Peyer's patch (tissue), 4 donors: Measurements from ENCODE around the gene HGD. TPM values are rescaled to one million over a fixed set of nuclear protein-coding genes. Genes with fewer than 3 reads are reported as not detected.
"Not testable (repeated sequence)": the region's sequence is repeated elsewhere in the genome, so short reads cannot be mapped to it uniquely, and the experiment has no call there.

ENCODE experiments used
- DNase-seq, 3 donors: peaks; one replicate each; pipeline ENCODE4 v3.0.0-alpha.2; 2017 to 2019
- H3K27ac ChIP-seq, 4 donors: fragments of 200-600 bp; sonication (generic); one replicate each; pipeline ENCODE4 v1.5.1; 2016 to 2019
- H3K27me3 ChIP-seq, 2 donors: fragments of 200-600 bp; sonication (generic); one replicate each; pipeline ENCODE4 v1.5.1; 2019
- H3K36me3 ChIP-seq, 3 donors: fragments of 200-600 bp; sonication (generic); one replicate each; pipeline ENCODE4 v1.5.1; 2016 to 2019
- H3K4me1 ChIP-seq, 4 donors: fragments of 200-600 bp; sonication (generic); one replicate each; pipeline ENCODE4 v1.5.1; 2016 to 2019
- H3K4me3 ChIP-seq, 4 donors: fragments of 200-600 bp; sonication (generic); 1 replicate in 3 of 4; 2 replicates in 1 of 4; pipeline ENCODE4 v1.5.1; 2016 to 2019; ENCODE audit warnings: mild to moderate bottlenecking in 1 of 4
- H3K9me3 ChIP-seq, 4 donors: fragments of 200-600 bp; sonication (generic); one replicate each; pipeline ENCODE4 v1.5.1; 2016 to 2019; ENCODE audit warnings: mild to moderate bottlenecking in 1 of 4
- POLR2A ChIP-seq, 2 donors: fragments of 450-650 bp; IDR thresholded peaks; one replicate each; pipeline ENCODE4 v1.5.1; 2017; ENCODE audit warnings: antibody characterized with exemption in 2 of 2, mild to moderate bottlenecking in 2 of 2, moderate library complexity in 2 of 2
- total RNA-seq, 4 donors: library from RNA; depleted of rRNA; stranded (reverse); fragments of >200 nt; gene quantifications; one replicate each; pipeline ENCODE4 v1.1.0, GENCODE V29; 2016
- TF ChIP-seq, protein P1 (sequence below), 6 experiments: fragments of 450-650 bp in 4 of 6; fragments of 200-600 bp in 2 of 6; sonication (generic) in 1 of 6; IDR thresholded peaks; one replicate each; pipeline ENCODE4 v1.5.1; 2017 to 2019; ENCODE audit warnings: antibody characterized with exemption in 6 of 6, mild to moderate bottlenecking in 3 of 6, moderate library complexity in 1 of 6

HGD gene
- total RNA-seq, 4 donors from 2014 or later: 14.9 to 140 (median 99.8) TPM

- Histone ChIP-seq H3K36me3 (peaks cover 0 to 7% (median 0%) of the 10 kb centered on the region in 3 donors), H3K4me1 (peaks cover 0 to 37% (median 0%) of the 10 kb centered on the region in 4 donors), H3K27me3 (no peaks in the 10 kb centered on the region), H3K27ac (peak overlapping the region in 3 of 4 donors; percentile 2 to 76 (median 57)), H3K9me3 (no peaks in the 10 kb centered on the region), H3K4me3 (peak overlapping the region in 2 of 4 donors; percentile 40 to 57)
- no peak for TF ChIP-seq POLR2A (IDR thresholded peaks at IDR 0.05)
- TF ChIP-seq, protein P1, sequence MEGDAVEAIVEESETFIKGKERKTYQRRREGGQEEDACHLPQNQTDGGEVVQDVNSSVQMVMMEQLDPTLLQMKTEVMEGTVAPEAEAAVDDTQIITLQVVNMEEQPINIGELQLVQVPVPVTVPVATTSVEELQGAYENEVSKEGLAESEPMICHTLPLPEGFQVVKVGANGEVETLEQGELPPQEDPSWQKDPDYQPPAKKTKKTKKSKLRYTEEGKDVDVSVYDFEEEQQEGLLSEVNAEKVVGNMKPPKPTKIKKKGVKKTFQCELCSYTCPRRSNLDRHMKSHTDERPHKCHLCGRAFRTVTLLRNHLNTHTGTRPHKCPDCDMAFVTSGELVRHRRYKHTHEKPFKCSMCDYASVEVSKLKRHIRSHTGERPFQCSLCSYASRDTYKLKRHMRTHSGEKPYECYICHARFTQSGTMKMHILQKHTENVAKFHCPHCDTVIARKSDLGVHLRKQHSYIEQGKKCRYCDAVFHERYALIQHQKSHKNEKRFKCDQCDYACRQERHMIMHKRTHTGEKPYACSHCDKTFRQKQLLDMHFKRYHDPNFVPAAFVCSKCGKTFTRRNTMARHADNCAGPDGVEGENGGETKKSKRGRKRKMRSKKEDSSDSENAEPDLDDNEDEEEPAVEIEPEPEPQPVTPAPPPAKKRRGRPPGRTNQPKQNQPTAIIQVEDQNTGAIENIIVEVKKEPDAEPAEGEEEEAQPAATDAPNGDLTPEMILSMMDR (IDR thresholded peaks at IDR 0.05): no peak
- DNase-seq: no peak
These were observed 3.1 kb downstream of the HGD start for GRCh38 chr3:120678984-120679383.

GRCh38 chr3:120678331-120678947 is 3.6 kb downstream of the HGD start:
- peaks cover 0 to 7% (median 0%) of the 10 kb centered on the region in 3 donors for H3K36me3 ChIP-seq
- TF ChIP-seq POLR2A (IDR thresholded peaks at IDR 0.05): no peak
- TF ChIP-seq, protein P1 (IDR thresholded peaks at IDR 0.05): peak in 1 of 6 experiments; percentile 4
- peak in 1 of 3 donors; percentile 65 for DNase-seq
- peaks cover 0 to 37% (median 0%) of the 10 kb centered on the region in 4 donors for H3K4me1 ChIP-seq
- no peaks in the 10 kb centered on the region for H3K9me3 ChIP-seq
- H3K27ac ChIP-seq: peak overlapping the region in 3 of 4 donors; percentile 2 to 76 (median 57)
- peak overlapping the region in 2 of 4 donors; percentile 40 to 57 for H3K4me3 ChIP-seq
- H3K27me3 ChIP-seq: no peaks in the 10 kb centered on the region

DNA sequence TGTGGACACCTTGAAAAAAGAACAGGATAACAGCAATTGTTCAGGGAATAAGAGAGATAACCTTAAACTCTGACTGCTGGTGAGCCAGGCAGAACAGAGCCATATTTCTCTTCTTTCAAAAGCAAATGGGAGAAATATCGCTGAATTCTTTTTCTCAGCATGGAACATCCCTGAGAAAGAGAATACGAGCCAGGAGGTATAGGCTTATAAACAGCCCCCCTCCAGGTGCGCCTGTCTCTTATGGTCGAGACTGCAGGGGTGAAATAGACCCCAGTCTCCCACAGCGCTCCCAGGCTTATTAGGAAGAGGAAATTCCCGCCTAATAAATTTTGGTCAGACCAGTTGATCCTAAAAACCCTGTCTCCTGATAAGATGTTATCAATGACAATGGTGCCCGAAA is 4.8 kb downstream of the HGD start:
- H3K4me3 ChIP-seq, DNase-seq, H3K9me3 ChIP-seq, H3K36me3 ChIP-seq, H3K27ac ChIP-seq, H3K27me3 ChIP-seq: not testable (repeated sequence)
- peaks cover 0 to 26% (median 0%) of the 10 kb centered on the region in 4 donors for H3K4me1 ChIP-seq

- Histone ChIP-seq H3K27ac (no peak overlapping the region), H3K27me3 (no peaks in the 10 kb centered on the region), H3K9me3 (peaks cover 0 to 3% (median 0%) of the 10 kb centered on the region in 4 donors), H3K4me1 (peaks cover 0 to 6% (median 0%) of the 10 kb centered on the region in 4 donors), H3K4me3 (no peak overlapping the region), H3K36me3 (peaks cover 0 to 7% (median 0%) of the 10 kb centered on the region in 3 donors)
- DNase-seq: no peak
- TF ChIP-seq, protein P1 (IDR thresholded peaks at IDR 0.05): no peak
- TF ChIP-seq POLR2A (IDR thresholded peaks at IDR 0.05): no peak
These were observed 8.9 kb downstream of the HGD start for GRCh38 chr3:120673116-120673515.

- no peak for DNase-seq
- TF ChIP-seq, protein P1 (IDR thresholded peaks at IDR 0.05): no peak
- no peak for TF ChIP-seq POLR2A (IDR thresholded peaks at IDR 0.05)
- H3K27me3 ChIP-seq: no peaks in the 10 kb centered on the region
- H3K4me1 ChIP-seq: no peaks in the 10 kb centered on the region
- peaks cover 0 to 7% (median 0%) of the 10 kb centered on the region in 3 donors for H3K36me3 ChIP-seq
- H3K9me3 ChIP-seq: peaks cover 0 to 3% (median 0%) of the 10 kb centered on the region in 4 donors
- H3K4me3 ChIP-seq: no peak overlapping the region
- no peak overlapping the region for H3K27ac ChIP-seq
These were observed 11.5 kb downstream of the HGD start for GRCh38 chr3:120670576-120670975.

DNA sequence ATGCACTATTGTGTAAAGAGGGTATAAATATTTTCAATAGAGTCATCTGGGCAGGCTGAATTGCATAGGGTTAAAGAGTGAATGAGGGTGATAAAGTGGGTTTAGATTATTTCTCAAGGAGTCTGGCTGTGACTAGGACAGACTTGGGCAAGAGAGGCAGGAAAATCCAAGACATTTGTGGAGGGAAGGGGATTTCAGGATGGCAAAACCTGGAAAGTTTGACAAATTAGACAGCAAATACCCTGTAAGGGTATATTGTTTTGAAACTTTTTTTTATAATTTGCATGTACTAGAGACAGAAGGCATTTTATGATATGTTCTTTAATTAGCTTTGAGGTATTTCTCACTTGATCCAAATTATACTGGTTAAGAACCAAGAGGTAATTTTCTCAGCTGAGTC is 17.1 kb downstream of the HGD start:
- TF ChIP-seq, protein P1 (IDR thresholded peaks at IDR 0.05): no peak
- TF ChIP-seq POLR2A (IDR thresholded peaks at IDR 0.05): no peak
- H3K9me3 ChIP-seq: no peaks in the 10 kb centered on the region
- no peaks in the 10 kb centered on the region for H3K36me3 ChIP-seq
- no peak overlapping the region for H3K4me3 ChIP-seq
- peaks cover 0 to 3% (median 0%) of the 10 kb centered on the region in 4 donors for H3K4me1 ChIP-seq
- DNase-seq: no peak
- no peak overlapping the region for H3K27ac ChIP-seq
- no peaks in the 10 kb centered on the region for H3K27me3 ChIP-seq
